ENCODE data around the gene GDF11.
"Not testable (repeated sequence)": the region's sequence is repeated elsewhere in the genome, so short reads cannot be mapped to it uniquely, and the experiment has no call there.

The GDF11 gene

GRCh38 chr12:55758575-55758974 is 15.7 kb downstream of the GDF11 start:
- CTCF ChIA-PET = interaction anchor here (1.5 kb wide), 1 partner anchor 20 kb away, joined by 3 read pairs; no protein-coding TSS in a partner anchor
- TF ChIP-seq ZNF280D (tag by site-specific recombination; IDR thresholded peaks at IDR 0.05) = peak; percentile 59; the same call in 1 of the 2 replicates
- peak; percentile 87 for TF ChIP-seq ZNF776 (tag by site-specific recombination; IDR thresholded peaks at IDR 0.05; ENCODE audit: borderline replicate concordance)
- H3K9me3 ChIP-seq (ENCODE audit: control insufficient read depth, insufficient read depth, low read depth, low read length); H3K27ac ChIP-seq (ENCODE audit: extremely low read depth, low read depth, low read length); POLR2A ChIA-PET; H3K4me3 ChIP-seq (ENCODE audit: low read depth, low read length); H3K4me1 ChIP-seq (ENCODE audit: control insufficient read depth, insufficient read depth, low read length): not testable (repeated sequence)
- H3K36me3 ChIP-seq (ENCODE audit: control insufficient read depth in 2 of 2, insufficient read depth in 1 of 2, low read length in 2 of 2) = peaks cover 43 to 88% of the 10 kb centered on the region in 2 experiments

- POLR2A ChIA-PET = no interaction called here
- TF ChIP-seq ZNF664 (tag by site-specific recombination; IDR thresholded peaks at IDR 0.05) (peak; percentile 28; the same call in 1 of the 2 replicates), ZNF114 (tag by site-specific recombination; IDR thresholded peaks at IDR 0.05) (no peak), KLF7 (tag by site-specific recombination; IDR thresholded peaks at IDR 0.05; ENCODE audit: borderline replicate concordance) (no peak)
- Histone ChIP-seq H3K36me3 (ENCODE audit: control insufficient read depth in 2 of 2, insufficient read depth in 1 of 2, low read length in 2 of 2) (peaks cover 47 to 79% of the 10 kb centered on the region in 2 experiments), H3K4me3 (ENCODE audit: low read depth, low read length) (no peak overlapping the region), H3K9me3 (ENCODE audit: control insufficient read depth, insufficient read depth, low read depth, low read length) (no peaks in the 10 kb centered on the region), H3K4me1 (ENCODE audit: control insufficient read depth, insufficient read depth, low read length) (no peaks in the 10 kb centered on the region), H3K27ac (ENCODE audit: extremely low read depth, low read depth, low read length) (no peak overlapping the region)
- CTCF ChIA-PET = no interaction called here
Measured at GRCh38 chr12:55760663-55761062, 17.7 kb downstream of the GDF11 start.

GRCh38 chr12:55762646-55763045 is 19.7 kb downstream of the GDF11 start:
- no peaks in the 10 kb centered on the region for H3K9me3 ChIP-seq (ENCODE audit: control insufficient read depth, insufficient read depth, low read depth, low read length)
- CTCF ChIA-PET = interaction anchor here (1.5 kb wide), 1 partner anchor 34 kb away, joined by 7 read pairs; no protein-coding TSS in a partner anchor
- TF ChIP-seq HOXD13 (CRISPR knock-in tag; IDR thresholded peaks at IDR 0.05; ENCODE audit: borderline replicate concordance) (no peak), ZNF768 (tag by site-specific recombination; IDR thresholded peaks at IDR 0.05) (no peak), ZNF596 (tag by site-specific recombination; IDR thresholded peaks at IDR 0.05) (no peak), ZSCAN18 (tag by site-specific recombination; IDR thresholded peaks at IDR 0.05) (no peak), ZSCAN16 (tag by site-specific recombination; IDR thresholded peaks at IDR 0.05) (no peak), ZNF174 (tag by site-specific recombination; IDR thresholded peaks at IDR 0.05) (no peak), ZSCAN5A (tag by site-specific recombination; IDR thresholded peaks at IDR 0.05) (no peak), ZNF311 (tag by site-specific recombination; IDR thresholded peaks at IDR 0.05; ENCODE audit: borderline replicate concordance) (no peak), ZFP41 (tag by site-specific recombination; IDR thresholded peaks at IDR 0.05; ENCODE audit: borderline replicate concordance) (no peak), ZBTB48 (tag by site-specific recombination; IDR thresholded peaks at IDR 0.05) (no peak), ZNF610 (tag by site-specific recombination; IDR thresholded peaks at IDR 0.05; ENCODE audit: borderline replicate concordance) (no peak), ZNF157 (tag by site-specific recombination; IDR thresholded peaks at IDR 0.05) (no peak), SALL2 (tag by site-specific recombination; IDR thresholded peaks at IDR 0.05; ENCODE audit: borderline replicate concordance) (no peak), MYNN (tag by site-specific recombination; IDR thresholded peaks at IDR 0.05; ENCODE audit: borderline replicate concordance) (no peak)
- H3K4me1 ChIP-seq (ENCODE audit: control insufficient read depth, insufficient read depth, low read length) = no peaks in the 10 kb centered on the region
- H3K36me3 ChIP-seq (ENCODE audit: control insufficient read depth in 2 of 2, insufficient read depth in 1 of 2, low read length in 2 of 2) = peaks cover 51 to 73% of the 10 kb centered on the region in 2 experiments
- H3K27ac ChIP-seq (ENCODE audit: extremely low read depth, low read depth, low read length) = no peak overlapping the region
- no peak overlapping the region for H3K4me3 ChIP-seq (ENCODE audit: low read depth, low read length)
- POLR2A ChIA-PET = no interaction called here
